Neutrophil (primary cell): ENCODE measurements around the gene MYO1E.
A peak's percentile ranks its signal among the peaks of the same experiment; 100 is the strongest.

Experiments used
- H3K27ac ChIP-seq: fragments of 200-600 bp; sonication (generic); 2 replicates; pipeline ENCODE4 v1.5.1; 2016; ENCODE audit warnings: mild to moderate bottlenecking, moderate library complexity
- H3K27me3 ChIP-seq: fragments of 200-600 bp; sonication (generic); 2 replicates; pipeline ENCODE4 v1.6.0; 2016; ENCODE audit warnings: mild to moderate bottlenecking
- H3K36me3 ChIP-seq: fragments of 200-600 bp; sonication (generic); 2 replicates; pipeline ENCODE4 v1.5.1; 2017
- H3K4me1 ChIP-seq, 2 experiments: fragments of 200-600 bp in 1 of 2; sonication (generic) in 1 of 2; 1 replicate in 1 of 2; 2 replicates in 1 of 2; pipeline versions ENCODE4 v1.5.1 to v1.6.1; 2013 to 2016; ENCODE audit warnings: low read depth in 1 of 2, low read length in 1 of 2, mild to moderate bottlenecking in 1 of 2, moderate library complexity in 1 of 2; ENCODE audit not compliant: control insufficient read depth in 1 of 2, insufficient read depth in 1 of 2
- H3K4me3 ChIP-seq, 2 experiments: fragments of 200-600 bp in 1 of 2; sonication (generic) in 1 of 2; 1 replicate in 1 of 2; 2 replicates in 1 of 2; pipeline ENCODE4 v1.5.1; 2013 to 2016; ENCODE audit warnings: low read depth in 1 of 2, low read length in 1 of 2, mild to moderate bottlenecking in 1 of 2, moderate library complexity in 1 of 2
- H3K9me3 ChIP-seq: fragments of 200-600 bp; sonication (generic); 2 replicates; pipeline ENCODE4 v1.5.1; 2016
- CTCF ChIP-seq: fragments of 200-600 bp; sonication (generic); IDR thresholded peaks from 2 replicates; pipeline ENCODE4 v1.5.1; 2016; ENCODE audit warnings: antibody characterized with exemption

The MYO1E gene

GRCh38 chr15:59372352-59373211 lies at the start of gene MYO1E:
Gene MYO1E (minus strand): TSS chr15:59372871. CDS start chr15:59372500, 371 bp downstream.
- no peak for TF ChIP-seq CTCF
- peaks cover 88% of the 10 kb centered on the region for H3K27me3 ChIP-seq
- H3K36me3 ChIP-seq = no peaks in the 10 kb centered on the region
- peak within 1 kb of the TSS; percentile 48 to 60 for H3K4me3 ChIP-seq
- no peaks in the 10 kb centered on the region for H3K9me3 ChIP-seq
- no peak within 1 kb of the TSS for H3K27ac ChIP-seq
- H3K4me1 ChIP-seq = peaks cover 12 to 17% of the 10 kb centered on the region in 2 experiments

GRCh38 chr15:59420986-59421618 lies 48.4 kb upstream of the MYO1E start:
- no peak for TF ChIP-seq CTCF
- Histone ChIP-seq H3K9me3 (no peaks in the 10 kb centered on the region), H3K27ac (no peak overlapping the region), H3K27me3 (peaks cover 49% of the 10 kb centered on the region), H3K4me3 (no peak overlapping the region), H3K36me3 (no peaks in the 10 kb centered on the region), H3K4me1 (no peaks in the 10 kb centered on the region)

GRCh38 chr15:59420108-59420507 lies 47.4 kb upstream of the MYO1E start:
- Histone ChIP-seq H3K4me1 (no peaks in the 10 kb centered on the region), H3K9me3 (no peaks in the 10 kb centered on the region), H3K27me3 (peaks cover 41% of the 10 kb centered on the region), H3K36me3 (no peaks in the 10 kb centered on the region), H3K27ac (no peak overlapping the region), H3K4me3 (no peak overlapping the region)
- no peak for TF ChIP-seq CTCF

GRCh38 chr15:59419170-59419569 lies 46.5 kb upstream of the MYO1E start:
- Histone ChIP-seq H3K36me3 (no peaks in the 10 kb centered on the region), H3K27ac (no peak overlapping the region), H3K27me3 (peaks cover 32% of the 10 kb centered on the region), H3K9me3 (no peaks in the 10 kb centered on the region), H3K4me1 (no peaks in the 10 kb centered on the region), H3K4me3 (no peak overlapping the region)
- no peak for TF ChIP-seq CTCF

GRCh38 chr15:59416816-59417215 lies 44.1 kb upstream of the MYO1E start:
- Histone ChIP-seq H3K36me3 (no peaks in the 10 kb centered on the region), H3K4me1 (no peaks in the 10 kb centered on the region), H3K9me3 (no peaks in the 10 kb centered on the region), H3K4me3 (no peak overlapping the region), H3K27ac (no peak overlapping the region), H3K27me3 (peaks cover 23% of the 10 kb centered on the region)
- TF ChIP-seq CTCF = no peak
